Spleen (tissue), 7 donors: ENCODE data around the gene TMEM61.
A peak's percentile ranks its signal among the peaks of the same experiment; 100 is the strongest.

Experiments
- CTCF ChIP-seq, 11 experiments: fragments of 200-600 bp in 7 of 11; fragments of 450-650 bp in 4 of 11; sonication (generic) in 4 of 11; IDR thresholded peaks in 8 of 11; conservative IDR thresholded peaks in 3 of 11; 1 replicate in 7 of 11; 2 replicates in 4 of 11; pipeline versions ENCODE4 v1.4.0 to v1.8.0; 2016 to 2021; ENCODE audit warnings: antibody characterized with exemption in 11 of 11, inconsistent platforms in 4 of 11, mild to moderate bottlenecking in 1 of 11
- POLR2A ChIP-seq, 3 donors: fragments of 450-650 bp; IDR thresholded peaks; one replicate each; pipeline ENCODE4 v1.5.1; 2017; ENCODE audit warnings: antibody characterized with exemption in 3 of 3, mild to moderate bottlenecking in 1 of 3
- POLR2AphosphoS5 ChIP-seq, 3 donors: sonication (generic); formaldehyde crosslinking; IDR thresholded peaks; one replicate each; pipeline ENCODE4 v1.5.1; 2017; ENCODE audit warnings: antibody characterized with exemption in 3 of 3
- donor health status: DM: no; HTN: no; CAD: no; lungs with moderate emphysema.
- donor health status: DM: no; HTN: no; CAD: no.
- donor health status: DM: no; HTN: no; CAD: no.

GRCh38 chr1:55035904-55036303 lies 55.5 kb downstream of the TMEM61 start:
- TF ChIP-seq CTCF (IDR thresholded peaks at IDR 0.05 in 8 of 11, conservative IDR thresholded peaks at IDR 0.05 in 3 of 11) (peak in 5 of 11 experiments; percentile 20 to 53 (median 36)), POLR2A (IDR thresholded peaks at IDR 0.05) (no peak), POLR2AphosphoS5 (IDR thresholded peaks at IDR 0.05) (no peak)
